Stimulated activated CD4-positive, alpha-beta T cell treated with anti-CD3 and anti-CD28 coated beads, Interleukin-4, amount 100 ng/mL, for 24 hours (primary cell): ENCODE results near the gene MEI4.
"Not testable (repeated sequence)": the region's sequence is repeated elsewhere in the genome, so short reads cannot be mapped to it uniquely, and the experiment has no call there.

Experiments used
- DNase-seq: peaks from one replicate; pipeline ENCODE4 v3.0.0-alpha.2; 2020

Gene MEI4

DNA sequence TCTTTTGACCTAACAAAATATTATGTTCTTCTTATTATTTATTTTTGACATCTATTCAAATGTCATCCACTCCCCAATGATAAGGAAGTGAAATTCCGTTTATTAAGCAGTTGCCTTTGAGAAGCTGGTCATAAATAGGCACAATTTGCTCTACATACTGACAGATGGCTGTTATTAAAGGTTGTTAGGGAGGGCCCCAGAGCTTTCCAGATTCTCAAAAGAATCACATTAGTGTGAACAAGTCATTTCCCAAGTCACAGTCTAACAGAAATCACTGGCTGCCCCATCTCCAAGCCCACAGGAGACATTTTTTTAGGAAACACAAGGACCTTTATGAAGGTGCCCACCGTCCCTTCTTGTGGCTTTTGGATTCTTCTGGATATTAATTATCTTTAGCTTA, 172.4 kb downstream of the MEI4 start:
- no peak for DNase-seq

DNA sequence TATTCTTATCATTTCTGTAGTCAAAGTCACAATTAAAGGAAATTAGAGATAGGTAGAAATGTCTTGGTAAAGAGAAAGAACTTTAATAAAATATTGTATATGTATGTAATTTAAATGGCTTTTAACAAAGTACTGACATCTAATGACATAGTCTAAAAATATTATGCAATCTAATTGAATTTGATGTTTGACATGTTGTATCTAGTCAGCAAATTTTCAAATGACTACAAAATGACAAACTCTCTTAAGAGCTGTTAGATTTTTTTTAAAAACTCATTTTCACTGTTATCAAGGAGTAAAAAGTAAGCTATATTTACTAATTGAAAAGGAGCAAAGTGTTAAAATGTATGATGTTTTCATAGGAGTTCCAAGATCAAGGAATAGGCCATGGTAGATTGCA, 176.9 kb downstream of the MEI4 start:
- no peak for DNase-seq

DNA sequence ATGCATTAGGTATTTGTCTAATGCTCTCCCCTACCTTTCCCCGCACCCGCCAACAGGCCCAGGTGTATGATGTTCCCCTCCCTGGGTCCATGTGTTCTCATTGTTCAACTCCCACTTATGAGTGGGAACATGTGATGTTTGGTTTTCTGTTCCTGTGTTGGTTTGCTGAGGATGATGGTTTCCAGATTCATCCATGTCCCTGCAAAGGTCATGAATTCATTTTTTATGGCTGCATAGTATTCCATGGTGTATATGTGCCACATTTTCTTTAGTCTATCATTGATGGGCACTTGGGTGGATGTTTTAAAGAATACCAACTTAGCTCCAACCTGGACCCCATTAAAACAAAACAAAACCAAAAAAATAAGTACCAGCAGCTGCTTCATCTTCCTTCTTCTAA, 180.9 kb downstream of the MEI4 start:
- DNase-seq, result not testable (repeated sequence)

DNA sequence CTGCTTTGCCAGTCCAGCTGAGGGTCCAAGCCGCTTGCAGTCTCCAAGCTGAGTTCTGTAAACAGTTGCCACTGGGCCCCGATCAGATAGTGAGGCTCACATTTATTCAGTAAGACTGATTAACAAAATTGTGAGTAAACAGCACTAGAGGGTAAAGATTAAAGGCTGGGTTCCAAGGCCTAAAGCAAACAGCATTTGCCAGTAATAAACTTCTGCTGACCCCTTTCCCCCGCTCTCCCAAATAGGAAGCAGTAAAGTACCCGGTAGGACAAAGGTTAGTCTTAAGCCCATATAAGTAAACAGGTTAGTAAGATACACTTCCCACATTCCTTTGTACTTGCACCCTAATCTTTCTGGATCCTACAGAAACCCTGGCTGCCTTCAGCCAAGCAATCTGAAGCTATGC, 181.8 kb downstream of the MEI4 start:
- DNase-seq, result no peak

DNA sequence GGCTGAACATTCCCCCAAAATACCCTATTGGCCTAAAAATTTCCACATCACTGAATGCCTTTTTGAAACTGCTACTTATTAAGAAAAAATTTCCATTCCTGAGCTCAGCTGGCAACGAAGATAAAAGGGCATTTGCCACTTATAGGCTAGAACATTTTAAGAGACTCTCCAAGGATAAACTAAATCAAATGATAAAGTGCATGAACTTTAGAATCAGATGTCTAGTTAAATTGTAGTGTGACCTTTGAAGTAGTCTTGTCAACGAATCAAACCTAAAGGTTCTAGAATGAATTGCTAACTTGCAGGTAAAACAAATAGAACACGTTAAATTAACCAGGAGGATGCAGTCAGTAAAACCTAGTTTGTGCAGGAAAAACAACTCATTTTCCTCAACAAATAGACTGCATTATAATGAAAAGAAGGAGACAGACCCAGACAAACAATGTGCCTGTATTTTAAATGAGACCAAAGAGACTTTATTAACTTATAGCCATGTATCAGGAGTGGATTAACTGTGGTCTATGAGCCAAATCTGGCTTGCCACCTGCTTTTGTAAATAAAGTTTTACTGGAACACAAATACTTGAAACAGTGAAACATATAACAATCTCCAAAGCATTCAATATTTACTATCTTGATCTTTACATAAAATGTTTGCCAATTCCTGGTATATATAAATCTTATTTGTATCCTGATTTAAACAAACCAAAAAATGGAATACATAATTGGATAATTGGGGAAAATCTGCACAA, 184.4 kb downstream of the MEI4 start:
- no peak for DNase-seq

DNA sequence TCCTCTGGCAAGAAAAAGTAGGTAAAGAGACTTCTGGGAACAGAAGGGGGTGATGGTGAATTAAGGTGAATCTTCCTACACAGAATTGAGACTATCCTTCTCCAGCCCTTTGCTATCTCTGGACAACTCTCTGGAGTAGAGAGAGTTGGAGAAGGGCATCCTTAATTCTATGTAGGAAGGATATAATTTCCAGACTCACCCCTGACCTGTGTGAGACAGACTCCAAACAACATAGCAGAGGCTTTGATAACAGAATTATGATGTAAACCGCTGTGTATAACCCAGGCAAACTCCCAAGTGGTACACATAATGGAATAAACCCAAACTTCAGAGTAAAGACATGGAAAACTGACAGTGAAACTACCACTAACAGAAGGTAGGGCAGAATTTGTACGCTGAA, 186.5 kb downstream of the MEI4 start:
- no peak for DNase-seq

DNA sequence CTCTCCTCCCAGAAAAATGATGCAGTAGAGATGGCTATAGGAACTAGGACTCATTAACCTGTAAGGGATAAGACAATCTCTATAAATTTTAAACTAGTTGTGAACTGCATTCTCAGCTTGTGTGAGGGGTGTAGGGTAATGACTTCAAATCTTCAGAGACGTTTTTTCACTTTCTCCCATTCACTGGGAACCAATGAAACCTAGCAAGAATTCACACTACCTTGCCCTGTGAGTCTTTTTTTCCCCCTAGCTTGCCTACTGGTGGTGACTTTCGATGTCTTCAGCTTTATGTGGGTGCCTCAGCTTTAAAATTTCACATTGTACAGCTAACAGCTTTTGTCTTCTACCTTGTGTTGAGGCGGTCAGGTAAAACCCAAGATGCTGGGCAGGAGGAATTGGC, 192.0 kb downstream of the MEI4 start:
- DNase-seq, result no peak

DNA sequence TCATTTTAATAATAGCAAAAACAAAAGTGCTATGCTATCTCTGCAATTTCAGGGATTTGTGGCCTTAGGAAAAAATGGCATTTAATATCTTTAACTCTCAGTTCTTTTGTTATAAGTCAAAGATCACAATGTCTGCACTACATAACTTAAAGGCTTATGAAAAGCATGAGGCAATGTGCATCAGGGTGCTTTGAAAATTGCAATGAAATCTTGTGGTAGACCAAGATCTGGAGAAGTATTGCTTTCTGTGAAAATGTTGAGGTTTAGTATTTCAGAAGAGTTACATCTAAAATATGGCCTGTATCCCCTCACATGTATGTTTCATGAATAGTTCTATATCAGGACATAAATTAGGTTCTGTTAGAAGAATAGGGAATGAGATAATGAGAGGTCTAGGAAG, 200.6 kb downstream of the MEI4 start:
- no peak for DNase-seq

DNA sequence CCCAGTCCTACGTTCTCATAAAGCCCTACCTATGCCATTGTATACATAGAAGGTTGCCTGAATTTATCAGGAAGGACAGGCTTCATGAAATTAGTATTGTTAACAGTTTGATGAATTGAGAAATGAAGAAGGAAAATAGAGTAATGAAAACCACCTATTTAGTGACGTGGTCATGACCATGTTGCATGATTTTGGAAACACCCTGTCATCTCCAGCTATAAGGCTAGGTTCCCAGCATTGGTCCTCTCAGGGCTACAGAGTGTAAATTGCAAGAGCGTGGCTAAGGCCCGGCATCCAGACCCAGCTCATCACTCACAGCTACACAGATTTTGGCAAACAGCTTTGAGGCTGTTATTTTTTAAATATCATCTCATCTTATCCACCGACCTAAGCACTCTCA, 203.6 kb downstream of the MEI4 start:
- no peak for DNase-seq

DNA sequence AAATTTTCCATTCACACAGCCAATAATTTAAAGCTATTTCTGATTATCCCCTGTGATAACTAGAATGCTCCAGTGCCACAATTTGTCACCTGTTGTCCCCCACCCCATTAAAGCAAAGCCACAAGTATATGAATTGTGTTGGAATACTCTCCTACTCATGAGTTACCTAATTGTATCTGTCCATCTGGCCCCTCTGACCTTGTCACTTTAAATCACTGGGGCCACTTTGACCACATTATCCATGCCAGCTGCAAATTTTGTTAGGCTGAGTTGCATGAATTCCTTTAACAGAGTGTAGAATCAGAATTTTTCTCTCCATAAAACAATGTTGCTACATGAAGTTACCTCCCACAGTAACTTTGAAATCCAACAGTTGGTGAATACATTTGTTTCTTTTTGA, 204.6 kb downstream of the MEI4 start:
- no peak for DNase-seq

DNA sequence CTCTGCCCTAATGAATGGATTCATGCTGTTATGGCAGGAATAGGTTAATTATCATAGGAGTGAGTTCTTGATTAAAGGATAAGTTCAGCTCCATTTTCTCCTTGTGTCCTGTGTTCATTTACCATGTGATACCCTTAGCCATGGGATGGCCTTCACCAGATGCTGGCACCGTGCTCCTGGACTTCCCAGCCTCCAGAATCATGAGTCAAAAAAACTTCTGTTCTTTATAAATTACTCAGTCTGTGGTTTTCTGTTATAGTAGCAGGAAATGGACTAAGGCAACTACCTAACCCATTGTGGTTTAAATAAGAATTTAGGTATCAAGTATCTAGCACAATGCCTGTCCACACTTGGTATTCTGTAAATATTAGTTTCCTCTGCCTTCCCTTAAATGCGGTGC, 223.5 kb downstream of the MEI4 start:
- DNase-seq, result no peak

DNA sequence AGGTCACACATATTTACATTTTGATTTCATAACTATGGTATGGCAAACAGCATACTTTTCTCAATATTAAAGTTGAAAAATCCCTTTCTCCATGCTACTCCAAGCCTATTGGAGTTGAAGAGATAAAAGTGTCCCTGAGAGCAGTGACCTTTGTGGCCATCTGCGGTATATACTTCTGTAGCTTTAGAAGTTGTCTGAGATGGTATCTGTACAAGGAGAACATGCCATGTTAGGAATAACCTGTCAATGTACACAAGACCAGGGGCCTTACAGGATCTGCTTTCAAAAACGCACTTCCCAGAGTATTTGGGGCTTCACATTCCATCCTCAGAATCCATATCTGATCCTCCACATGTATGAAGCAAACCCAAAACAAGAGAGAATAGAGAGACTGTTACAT, 226.7 kb downstream of the MEI4 start:
- no peak for DNase-seq

DNA sequence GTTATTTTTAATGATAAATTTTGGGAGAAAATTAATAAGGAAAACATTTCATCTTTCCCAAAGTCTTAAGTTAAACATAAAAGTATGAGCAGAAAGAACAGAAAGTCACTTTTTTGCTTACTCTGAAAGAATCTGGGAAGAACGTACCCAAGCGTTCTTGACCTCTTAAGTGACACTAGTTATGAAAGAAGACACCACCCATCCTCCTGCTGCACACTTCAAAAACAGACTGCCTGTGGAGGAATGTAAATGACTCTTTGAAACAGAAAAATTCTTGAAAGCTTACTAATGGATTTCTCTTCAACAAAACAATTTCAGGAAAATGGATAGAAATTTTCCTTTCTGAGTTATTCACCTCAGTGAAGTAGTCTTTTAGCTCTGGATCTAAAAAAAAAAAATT, 227.7 kb downstream of the MEI4 start:
- DNase-seq, result no peak

DNA sequence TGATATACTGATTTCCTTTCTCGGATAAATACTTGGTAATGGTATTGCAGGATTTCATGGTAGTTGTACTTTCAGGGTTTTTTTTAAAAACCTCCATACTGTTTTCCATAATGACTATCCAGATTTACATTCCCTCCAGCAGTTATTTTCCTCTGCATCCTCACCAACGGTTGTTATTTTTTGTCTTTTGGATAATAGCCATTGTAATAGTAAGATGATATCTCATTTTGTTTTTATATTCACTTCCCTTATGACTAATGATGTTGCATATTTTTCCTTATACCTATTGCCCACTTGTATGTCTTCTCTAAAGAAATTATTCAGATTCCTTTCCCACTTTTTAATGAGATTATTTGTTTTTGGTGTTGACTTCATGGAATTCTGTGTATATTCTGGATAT, 231.0 kb downstream of the MEI4 start:
- no peak for DNase-seq

DNA sequence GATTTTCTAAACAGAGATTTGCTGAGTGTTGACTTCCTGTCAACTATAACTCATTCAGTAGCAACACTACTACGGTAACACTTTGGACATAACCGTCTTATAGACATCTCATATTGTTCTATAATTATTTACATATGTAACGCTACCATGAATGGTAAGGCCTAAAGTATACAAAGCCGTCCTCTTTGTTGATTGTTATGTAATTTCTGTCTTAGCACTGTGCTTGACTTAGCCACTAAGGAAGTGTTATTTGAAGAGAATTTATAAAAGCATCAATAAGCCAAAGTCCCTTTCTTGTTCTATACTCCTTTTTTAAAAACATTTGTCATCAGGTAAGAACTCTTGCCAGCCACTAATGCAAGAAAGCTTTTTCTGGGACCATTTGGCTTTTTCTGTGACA, 240.6 kb downstream of the MEI4 start:
- DNase-seq, result no peak

DNA sequence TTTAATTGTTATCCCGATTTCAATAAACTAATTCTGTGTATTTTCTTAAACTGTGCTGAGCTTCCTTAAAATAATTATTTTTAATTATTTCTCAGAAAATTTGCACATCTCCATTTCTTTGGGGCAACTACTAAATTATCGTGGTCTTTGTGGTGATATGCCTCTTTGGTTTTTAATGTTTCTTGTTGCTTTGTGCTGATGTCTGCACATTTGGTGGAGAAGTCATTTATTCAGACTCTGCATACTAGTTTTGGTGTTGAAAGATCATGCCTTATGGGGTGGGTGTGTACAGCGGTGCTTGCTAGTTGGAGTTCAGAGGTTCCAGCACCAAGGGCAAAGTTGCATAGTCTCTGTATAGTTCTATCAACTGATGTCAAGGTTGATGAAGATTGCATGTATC, 253.2 kb downstream of the MEI4 start:
- no peak for DNase-seq

DNA sequence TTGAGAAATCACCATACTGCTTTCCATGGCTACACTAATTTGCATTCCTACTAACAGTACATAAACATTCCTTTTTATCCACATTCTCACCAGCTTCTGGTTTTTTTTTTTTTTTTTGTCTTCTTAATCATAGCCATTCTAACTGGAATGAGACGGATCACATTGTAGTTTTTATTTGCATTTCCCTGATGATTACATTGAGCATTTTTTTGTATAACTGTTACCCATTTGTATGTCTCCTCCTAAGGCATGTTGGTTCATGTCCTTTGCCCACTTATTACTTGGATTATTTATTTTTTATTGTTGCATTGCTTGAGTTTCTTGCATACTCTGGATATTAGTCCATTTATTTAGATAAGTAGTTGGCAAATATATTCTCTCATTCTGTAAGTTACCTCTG, 258.0 kb downstream of the MEI4 start:
- DNase-seq, result no peak

DNA sequence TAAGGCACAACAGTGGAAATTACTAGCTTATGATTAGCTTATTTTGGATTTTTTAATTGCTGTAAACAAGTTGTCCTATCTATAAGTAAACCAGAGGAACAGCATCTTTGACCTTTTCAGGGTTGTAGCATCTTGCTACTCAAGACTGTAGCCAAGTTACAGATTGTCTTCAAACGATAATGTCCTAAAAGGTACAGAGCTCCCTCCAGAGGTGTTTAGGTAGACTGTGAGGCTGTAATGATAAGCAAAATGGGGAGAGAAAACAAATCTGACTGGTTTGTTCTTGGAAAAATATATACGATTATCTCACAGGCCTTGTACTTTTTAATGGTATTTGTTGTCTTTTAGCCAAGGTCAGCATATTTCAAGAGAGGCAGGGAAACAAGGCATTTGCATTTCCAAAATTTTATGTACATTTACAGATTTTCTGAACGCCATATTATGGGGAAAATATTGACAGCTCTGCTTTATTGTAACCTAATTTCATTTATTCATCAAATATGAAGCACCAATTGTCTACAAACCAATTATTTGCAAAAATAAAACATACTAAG, 273.4 kb downstream of the MEI4 start:
- no peak for DNase-seq

DNA sequence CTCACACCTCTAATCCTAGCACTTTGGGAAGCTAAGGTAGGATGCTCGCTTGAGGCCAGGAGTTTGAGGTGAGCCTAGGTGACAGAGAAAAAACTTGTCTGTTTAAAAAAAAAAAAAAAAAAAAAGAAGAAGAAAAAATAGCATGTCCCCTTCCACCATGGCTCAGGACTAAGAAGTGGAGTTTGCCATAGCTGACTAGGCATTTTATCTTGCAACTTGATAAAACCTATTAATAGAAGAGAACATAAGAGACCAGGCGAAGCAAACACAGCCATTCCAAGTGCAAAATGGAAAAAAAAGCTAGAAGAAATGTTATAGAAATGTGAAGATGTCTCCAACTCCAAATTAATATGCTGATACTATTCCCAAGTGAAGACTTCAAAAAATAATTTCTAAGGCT, 277.5 kb downstream of the MEI4 start:
- DNase-seq, result no peak

DNA sequence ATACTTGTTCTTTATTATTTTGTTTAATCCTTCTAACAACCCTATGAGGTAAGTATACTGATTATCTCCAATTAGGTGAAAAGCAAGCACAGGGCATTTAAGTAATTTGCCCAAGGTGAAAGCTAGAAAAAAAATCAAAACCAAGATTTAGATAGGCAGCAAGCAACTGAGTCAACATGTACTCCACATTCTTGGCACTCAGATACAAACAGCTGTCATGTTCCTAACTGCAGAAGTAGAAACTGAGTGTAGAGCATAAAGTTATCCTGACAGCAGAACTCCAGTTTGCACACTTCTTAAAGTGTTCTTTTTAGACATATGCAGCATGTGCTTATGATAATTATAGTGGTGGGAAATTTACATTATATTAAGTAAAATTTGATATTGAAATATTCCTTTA, 278.1 kb downstream of the MEI4 start:
- no peak for DNase-seq

DNA sequence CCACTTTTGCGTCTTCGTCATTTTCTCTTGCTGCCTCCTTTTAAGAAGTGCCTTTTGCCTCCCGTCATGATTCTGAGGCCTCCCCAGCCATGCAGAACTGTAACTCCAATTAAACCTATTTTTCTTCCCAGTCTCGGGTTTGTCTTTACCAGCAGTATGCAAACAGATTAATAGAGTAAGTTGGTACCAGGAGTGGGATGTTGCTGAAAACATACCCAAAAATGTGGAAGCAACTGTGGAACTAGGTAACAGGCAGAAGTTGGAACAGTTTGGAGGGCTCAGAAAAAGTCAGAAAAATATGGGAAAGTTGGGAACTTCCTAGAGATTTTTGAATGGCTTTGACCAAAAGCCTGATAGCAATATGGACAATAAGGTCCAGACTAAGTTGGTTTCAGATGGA, 309.2 kb downstream of the MEI4 start:
- no peak for DNase-seq

DNA sequence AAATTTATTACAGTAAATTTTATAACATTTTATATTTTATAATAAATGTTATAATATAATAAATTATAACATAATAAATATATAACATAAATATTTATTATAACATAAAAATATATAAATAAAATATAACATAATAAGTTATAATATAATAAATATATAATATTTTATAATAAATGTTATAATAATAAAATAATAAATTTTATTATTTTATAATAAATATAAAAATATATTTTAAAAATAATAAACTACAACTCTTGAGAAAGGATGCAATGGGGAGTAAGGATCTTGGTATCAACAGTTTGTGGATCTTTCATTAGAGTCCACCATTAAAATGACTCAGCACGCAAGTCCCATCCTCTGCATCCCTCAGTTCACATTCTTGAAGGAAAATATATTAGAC, 312.6 kb downstream of the MEI4 start:
- DNase-seq, result no peak

DNA sequence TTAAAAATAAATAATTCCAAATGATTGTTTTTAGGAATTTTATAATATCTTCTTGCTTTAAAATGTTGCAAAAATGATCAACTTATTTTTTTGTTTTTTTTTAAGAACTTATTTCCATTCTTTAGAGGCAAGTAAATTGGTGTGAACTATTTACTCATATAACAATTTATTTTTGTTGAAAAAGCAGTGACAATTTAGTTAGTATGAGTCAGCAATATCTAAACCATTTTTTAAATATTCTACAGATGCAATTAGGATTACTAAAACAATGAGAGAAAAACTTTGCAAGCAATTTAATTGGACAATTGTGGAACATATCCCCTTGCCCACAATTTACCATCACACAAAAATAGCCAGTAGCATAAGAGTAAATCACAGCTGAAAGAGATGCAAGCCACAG, 319.5 kb downstream of the MEI4 start:
- DNase-seq, result no peak
